GM20431 (cell line): ENCODE results near the gene C2CD2.

Experiments
- in situ Hi-C: fragments of 300-500 bp; cut with MseI, MboI; formaldehyde crosslinking; loops from one replicate; pipeline ENCODE4 v1.15.0; 2020; ENCODE audit warnings: low sequenced_read_pairs; ENCODE audit not compliant: unreplicated experiment

Gene C2CD2

DNA sequence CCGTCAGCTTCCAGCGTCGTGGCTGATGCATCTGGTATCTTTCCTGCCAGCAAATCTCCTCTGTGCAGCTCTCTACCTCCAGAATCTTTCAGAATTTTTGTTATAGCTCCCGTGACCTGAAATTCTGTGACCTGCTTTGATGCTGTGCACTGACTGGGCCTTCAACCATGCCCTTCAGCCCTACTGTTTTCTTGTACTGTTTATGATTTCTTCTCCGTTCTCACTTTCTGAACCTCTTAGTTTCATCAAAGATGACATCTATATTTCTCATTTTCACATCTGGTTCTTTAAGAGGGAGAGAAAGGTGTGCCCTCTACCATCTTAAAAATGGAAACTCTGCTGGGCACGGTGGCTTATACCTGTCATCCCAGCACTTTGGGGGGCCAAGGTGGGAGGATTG, 80.4 kb downstream of the C2CD2 start:
- in situ Hi-C loops = no loop called here

DNA sequence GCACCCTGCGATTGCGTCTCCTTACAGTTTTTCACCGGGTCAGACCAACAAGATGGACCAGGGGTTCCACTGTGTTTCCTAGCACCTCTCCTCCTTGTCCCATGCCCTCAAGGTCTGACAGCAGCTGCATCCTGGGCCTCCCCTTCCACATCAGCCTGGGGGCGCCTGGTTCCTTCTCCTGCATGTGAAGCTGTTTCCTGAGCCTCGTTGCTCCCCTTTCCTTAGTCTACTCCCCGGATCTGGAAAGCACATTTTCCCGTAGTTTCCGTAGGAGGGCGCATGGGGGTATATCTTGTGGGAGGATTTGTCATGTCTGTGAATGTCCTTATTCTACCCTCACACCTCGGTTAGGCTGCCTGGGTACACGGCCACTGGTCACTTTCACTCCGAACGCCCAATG, 80.8 kb downstream of the C2CD2 start:
- in situ Hi-C loops = no loop called here

DNA sequence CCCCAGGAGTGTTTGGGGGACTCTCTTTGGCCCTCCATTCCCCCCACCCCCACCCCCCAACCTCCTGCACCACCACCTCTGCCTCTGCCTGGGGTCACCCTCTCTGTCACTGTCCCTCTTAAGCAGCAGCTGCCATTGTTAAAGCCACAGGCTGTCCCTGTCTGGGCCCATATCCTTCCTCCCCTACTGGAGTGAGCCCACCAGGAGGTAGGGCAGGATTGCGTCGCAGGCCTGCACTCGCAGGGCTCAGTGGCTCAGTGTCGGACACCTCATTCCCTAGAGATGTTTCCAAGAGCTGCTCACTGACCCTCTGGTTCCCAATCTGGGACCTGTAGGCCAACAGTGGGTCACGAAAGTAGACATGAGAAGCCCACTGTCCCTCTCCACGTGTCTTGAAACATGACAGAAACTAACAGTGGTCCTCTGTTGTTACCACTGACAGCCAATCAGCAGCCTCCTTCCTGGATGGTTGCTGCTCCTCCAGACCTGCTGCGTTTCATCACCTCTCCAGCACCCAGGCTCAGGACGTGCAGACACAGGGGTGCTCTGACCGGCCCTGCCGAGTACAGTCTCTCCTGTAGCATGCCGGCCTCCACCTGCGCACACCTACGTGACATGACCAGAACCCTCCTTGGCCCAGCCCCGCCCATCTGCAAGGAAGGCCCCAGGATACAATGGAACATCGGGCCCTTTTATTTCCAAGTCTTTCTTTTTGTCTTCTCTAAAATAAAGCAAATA, 82.4 kb downstream of the C2CD2 start:
- in situ Hi-C loops = no loop called here

DNA sequence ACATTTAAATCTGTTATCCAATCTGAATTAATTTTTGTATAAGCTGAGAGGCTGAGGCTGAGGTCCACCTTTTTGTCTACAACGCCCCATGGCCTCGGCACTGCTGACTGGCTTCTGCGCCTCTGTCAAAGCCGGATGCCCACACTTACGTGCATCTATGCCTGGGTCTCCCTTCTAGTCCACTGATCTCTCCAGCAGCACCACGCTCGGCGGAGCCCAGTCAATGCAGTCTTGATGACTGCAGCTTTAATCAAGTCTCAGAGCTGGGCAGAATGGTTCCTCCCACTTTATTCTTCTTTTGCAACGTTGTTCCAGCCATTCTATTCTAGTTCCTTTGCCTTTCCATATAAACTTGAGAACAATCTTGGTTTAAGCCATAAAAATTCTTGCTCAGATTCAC, 84.0 kb downstream of the C2CD2 start:
- in situ Hi-C loops = no loop called here

DNA sequence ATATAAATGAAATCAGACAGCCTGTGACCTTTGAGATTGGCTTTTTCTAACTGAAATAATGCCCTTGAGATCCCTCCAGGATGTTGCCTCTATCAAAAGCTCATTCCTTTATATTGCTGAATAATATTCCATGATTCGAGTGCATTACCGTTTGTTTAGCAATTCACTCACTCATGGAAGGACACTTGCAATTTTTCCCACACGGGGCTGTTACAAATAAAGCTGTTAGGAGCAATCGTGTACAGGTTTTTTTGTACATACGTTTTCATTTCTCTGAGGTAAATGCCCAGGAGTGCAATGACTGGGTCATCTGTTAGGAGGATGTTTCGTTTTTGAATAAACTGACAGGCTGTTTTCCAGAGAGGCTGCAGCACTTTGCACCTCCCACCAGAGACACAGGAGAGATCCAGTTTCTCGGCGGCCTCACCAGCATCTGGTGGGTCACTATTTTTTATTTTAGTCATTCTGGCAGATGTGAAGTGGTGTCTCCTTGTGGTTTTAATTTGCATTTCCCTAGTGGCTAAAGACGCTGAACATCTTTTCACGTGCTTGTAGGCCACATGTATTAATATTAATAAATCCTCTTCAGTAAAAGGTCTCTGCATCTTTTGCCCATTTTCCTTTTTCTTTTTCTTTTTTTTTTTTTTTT, 85.6 kb downstream of the C2CD2 start:
- in situ Hi-C loops = no loop called here

DNA sequence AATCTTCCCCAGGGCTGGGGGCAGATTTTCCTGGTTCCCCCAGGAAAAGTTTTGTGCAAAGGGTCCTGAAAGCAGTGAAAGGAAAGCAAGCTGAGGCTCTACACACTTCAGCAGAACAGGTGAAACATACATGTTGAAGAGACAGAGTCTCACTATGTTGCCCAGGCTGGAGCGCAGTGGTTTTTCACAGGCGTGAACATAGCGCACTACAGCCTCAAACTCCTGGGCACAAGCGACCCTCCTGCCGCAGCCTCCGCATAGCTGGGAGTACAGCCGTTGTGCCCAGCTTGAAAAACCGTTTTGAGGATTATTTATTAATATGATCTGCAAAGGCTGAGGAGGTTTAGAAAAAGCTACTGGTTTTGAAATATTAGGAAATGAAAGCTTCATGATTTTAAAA, 86.5 kb downstream of the C2CD2 start:
- in situ Hi-C loops = no loop called here

DNA sequence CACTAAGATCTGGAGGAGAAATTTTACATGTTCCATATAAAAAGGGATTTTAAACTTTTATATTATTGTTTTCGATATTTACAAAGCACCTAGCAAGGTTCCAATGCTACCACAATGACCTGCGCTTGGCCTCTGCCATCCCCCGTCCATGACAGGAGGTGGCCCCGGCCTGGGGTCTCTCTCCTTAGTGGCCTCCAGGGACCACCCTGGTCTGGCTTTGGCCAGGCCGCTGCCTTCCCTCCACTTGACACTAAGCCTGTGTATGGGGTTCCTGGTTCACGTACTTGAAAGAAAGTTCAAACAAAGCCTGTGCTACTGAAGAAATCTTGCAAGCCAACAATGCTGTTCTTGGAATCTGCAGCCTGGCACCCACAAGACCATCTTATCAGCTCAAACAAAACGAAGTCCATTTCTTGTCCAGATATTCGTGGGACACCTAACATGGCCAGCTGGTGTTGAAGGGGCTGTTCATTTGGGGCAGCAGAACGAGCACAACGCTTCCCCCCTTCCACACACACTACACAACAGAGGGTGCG, 87.5 kb downstream of the C2CD2 start:
- in situ Hi-C loops = no loop called here

DNA sequence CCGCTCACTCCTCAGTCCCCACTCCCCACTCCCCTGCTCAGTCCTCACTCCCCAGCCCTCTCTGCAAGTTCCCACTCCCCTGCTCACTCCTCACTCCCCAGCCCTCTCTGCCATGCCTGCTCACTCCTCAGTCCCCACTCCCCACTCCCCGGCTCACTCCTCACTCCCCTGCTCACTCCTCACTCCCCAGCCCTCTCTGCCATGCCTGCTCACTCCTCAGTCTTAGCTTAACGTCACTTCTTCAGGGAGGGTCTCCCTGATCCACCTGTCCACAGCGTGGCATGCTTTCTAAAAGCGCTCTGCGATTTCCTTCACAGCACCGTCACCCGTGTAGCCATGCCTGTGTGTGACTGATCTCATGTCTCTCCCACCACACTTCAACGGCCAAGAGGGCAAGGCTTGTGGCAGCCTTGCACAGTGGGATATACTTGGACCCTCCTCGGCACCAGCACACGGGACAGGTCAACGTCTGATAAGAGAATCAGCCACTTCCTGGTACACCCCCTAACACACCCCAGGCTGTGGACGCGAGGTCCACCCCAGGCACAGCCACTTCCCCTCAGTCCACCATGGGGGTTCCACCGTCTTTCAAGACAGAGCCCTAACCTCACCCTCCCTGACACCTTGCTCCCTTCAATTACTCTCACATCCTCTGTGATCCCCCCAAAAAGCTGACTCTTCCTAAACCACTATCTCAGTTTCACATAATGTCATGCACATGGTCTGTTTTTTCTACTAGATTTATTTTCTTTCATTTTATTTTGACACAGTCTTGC, 88.6 kb downstream of the C2CD2 start:
- in situ Hi-C loops = no loop called here

DNA sequence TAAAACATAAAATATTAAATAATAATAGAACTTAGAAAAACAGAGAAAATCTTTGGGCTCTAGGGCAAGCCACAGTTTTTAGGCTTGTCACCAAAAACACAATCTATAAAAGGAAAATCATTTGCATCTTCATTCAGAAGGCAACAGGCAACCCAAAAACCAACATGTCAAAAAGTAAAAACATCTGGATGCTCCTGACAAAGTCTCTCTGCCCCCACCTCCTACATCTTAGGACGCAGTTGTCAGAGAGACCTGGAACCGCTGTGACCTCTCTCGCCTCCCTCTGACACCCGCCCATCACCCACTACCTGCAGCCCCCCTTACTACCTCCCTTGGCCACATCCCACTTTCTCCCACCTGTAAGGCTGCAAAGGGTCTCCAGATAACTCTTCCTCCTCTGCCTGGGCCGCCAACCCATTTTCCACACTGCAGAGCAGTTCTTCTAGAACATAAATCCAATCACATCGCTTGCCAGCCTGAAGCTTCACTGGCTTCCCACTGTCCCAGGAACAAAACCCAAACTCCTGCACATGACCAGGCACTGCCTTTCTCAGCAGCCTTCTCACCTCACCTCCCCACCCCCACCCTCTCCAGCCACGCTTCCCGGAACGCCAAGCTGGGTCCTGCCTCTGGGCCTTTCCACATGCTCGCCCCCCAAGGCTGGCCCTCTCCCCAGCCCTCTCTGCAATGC, 89.4 kb downstream of the C2CD2 start:
- in situ Hi-C loops = no loop called here

DNA sequence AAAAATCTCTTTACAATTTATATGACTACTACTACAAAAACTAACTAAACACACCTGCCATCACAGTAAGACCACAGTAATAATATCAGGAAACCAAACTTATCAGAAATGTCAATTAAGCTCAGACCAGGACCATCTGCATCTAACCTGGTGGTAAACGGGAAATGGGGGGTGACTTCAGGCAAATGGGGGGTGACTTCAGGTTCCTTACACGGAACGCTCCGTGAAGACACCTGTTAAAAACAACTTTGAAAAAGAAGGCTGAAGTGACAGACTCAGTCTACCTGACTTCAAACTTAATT, 90.4 kb downstream of the C2CD2 start:
- in situ Hi-C loops = no loop called here

DNA sequence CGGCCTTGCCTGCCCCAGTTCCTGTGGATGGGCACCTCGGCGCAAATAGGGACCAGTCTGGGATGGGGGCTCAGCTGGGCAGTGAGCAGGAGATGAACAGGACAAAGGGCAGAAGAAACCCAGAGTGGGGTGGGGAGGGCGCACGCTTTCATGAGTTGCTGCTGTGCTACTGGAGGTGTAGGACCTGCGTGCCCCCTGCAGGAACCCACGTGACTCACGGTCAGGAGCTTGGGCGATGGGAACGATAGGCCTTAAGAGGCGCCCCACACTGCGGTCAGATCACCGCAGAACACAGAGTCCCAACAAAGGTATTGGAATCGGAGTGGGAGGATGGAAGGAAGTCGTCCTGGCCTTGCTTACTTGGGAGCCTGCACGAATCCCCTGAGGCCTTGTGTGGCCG, 91.8 kb downstream of the C2CD2 start:
- in situ Hi-C loops = no loop called here

DNA sequence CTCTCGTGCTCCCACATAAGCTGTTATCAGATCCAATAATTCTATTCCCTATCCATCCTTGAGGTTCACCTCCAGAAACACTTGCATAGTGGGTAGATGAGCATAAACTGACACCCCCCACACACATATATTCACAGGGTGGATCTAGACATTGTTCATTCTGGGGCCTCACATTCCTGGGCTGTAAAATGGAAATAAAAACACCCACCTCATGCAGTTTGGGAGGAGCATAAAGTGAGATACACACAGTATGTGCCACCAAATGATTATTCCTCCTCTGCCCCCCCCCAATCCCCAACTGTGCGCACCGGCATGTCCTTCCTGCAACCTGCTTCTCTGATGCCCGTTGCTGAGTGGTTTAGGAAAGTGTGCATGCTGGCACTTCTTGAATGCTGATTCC, 92.6 kb downstream of the C2CD2 start:
- in situ Hi-C loops = no loop called here

DNA sequence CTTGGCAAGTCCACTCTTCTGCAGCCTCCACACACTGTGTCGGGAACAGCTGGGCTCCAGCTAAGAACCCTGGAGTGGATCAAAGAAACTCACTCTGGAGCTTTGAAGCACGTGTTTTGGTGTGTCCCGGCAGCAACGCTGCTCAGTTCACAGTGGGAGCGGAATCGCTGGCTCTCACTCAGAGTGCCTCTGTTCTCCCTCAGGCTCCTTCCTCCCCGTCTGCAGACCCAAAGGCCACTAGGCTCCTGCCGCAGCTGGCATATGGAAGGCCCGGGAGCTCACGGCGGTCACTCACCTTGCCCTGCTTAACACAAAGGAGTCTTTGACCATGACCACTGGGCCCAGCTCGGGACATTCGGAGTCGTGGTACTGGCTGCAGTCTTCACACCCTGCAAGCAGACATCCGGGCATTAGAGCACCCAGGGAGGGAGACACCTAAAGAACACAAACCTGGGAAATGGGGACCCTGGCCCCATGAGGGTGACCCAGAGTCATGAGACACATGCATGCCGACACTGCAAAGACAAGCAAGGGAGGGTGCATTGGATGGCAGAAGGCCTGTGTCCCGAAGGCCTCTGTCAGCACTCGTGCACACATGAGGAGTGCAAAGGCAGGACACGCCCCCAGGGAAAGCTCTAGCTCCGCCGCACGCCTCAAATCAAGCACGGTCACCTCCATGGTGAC, 94.4 kb downstream of the C2CD2 start:
- in situ Hi-C loops = no loop called here

DNA sequence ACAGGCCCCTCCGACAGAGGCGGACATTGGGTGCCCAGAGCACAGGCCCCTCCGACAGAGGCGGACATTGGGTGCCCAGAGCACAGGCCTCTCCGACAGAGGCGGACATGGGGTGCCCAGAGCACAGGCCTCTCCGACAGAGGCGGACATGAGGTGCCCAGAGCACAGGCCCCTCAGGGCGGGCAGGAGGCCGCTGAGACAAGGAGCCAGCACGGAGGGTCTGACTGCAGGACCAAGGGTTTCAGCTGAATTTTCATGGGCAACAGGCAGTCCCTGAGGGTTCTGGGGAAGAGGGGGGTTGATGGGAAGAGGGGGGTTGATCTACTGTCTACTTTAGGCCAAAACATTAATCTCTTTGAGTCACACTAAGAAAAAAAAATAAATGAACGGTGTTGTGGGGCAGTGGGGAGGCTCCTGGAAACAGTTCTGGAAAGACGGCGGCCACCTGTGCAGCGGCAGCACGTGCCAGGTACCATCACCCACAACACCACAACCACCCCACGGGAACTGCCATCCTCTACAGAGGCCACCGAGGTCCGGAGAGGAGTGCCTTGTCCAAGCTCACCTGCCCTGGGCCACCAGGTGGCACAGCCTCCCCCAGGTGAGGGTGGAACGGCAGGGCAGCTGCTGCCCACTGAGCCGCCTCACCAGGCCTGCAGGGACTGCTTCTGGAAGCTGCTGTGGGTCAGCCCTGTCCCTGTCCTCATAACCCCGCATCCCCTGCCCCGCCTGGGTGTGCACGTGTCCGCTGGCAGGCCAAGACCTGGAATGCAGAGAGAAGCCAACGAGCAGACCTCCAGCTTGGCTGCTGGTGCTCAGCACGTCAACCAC, 95.1 kb downstream of the C2CD2 start:
- in situ Hi-C loops = no loop called here

DNA sequence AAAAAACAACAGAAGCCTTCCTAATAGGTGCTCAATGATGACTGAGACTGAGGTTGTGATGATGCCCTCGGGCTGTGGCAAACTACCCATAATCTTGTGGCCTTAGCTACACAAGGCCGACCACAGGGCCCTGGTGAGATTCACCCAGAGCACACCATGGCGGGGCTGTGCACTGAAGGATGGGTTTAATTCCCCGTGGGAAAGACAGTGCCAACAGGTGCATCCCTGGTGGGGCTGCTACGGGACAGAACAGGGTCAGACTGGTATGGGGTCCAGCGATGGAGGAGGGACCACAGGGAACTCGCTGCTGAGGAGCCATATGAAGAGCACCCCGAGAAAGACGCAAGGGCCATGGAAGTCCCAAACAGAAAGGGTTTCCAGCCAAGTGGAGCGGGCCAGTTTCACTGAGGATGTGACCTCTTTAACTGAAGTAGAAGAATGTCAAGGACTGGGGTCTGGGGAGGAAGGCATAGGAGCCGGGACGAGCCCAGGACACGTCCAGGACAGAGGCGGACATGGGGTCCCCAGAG, 96.0 kb downstream of the C2CD2 start:
- in situ Hi-C loops = no loop called here

DNA sequence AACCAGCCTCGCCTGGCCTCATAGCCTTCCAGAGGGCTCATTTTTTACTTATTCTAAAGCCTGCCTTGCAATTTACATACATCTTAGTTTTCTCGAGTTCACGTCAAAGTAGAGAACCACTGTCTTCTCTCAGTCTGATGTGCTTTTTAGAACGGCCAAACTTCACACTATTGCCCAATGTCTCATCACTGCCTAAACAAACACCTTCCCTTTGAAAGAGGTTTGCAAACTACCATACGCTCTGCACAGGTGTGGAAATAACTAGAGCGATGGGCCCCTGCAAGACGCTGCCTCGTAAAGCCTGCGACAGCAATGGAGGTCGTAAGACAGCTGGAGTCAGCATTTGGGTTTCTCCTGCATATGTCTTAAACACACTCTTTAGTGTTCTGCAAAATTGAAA, 97.2 kb downstream of the C2CD2 start:
- in situ Hi-C loops = no loop called here

DNA sequence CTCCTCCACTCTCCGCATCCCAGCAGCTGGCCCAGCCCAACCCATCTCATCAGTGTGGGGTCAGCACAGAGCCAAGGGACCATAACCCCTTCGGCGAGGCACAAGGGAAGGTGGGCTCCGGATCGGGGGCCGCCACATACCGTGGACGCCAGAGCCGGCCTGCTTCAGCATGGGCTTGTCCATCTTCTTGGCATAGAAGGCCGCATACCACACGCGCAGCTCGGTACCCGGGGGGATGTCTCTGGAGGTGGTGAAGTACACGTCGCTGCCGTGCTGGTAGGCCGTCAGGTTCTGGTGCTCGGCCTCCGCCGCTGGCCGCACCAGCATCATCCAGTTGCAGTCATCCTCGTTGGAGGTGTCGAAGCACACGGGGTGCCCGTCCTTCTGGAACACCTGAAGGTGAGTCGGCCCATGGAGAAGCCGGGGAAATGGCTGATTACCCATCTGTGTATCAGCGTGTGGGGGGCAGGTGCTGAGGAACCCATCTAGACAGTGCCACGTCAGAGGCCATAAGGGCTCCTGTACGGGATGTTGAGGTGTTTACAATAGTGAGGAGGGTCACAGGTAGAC, 99.3 kb downstream of the C2CD2 start:
- in situ Hi-C loops = no loop called here

DNA sequence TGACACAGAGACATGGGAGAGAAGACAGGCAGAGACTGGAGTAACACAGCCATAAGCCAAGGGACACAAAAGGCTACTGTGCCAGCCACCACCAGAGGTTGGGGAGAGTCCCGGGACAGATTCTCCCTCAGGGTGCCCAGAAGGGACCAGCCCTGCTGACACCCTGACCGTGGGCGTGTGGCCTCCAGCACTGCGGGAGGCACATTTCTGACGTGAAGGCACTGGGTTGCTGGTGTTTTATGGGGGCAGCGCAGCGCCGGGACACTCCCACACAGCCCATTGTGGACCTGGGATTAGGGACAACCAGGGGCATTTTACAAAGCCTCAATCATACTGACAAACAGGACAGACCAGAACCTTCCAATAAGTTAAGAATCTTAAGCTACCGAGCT, 100.9 kb downstream of the C2CD2 start:
- in situ Hi-C loops = no loop called here
